SK-N-SH (cell line): ENCODE results near the gene KRTAP3-3. TPM values are rescaled to one million over a fixed set of nuclear protein-coding genes. Genes with fewer than 3 reads are reported as not detected.

Experiments
- CTCF ChIA-PET: fragments of 300-600, 350-600 bp; formaldehyde crosslinking; extraction: SDS; loops from one replicate; lab custom pipeline; 2021; lab: Yijun Ruan, JAX
- POLR2A ChIA-PET: fragments of 350-600 bp; sonication (Branson Sonifier 250); formaldehyde crosslinking; extraction: SDS; loops from one replicate; lab custom pipeline; 2020; ENCODE audit warnings: antibody characterized with exemption, inconsistent platforms; lab: Yijun Ruan, JAX
- DNase-seq: peaks from one replicate; pipeline ENCODE4 v3.0.0; 2012
- H2AFZ ChIP-seq: fragments of 200-600 bp; sonication (generic); 2 replicates; pipeline ENCODE4 v1.8.1; 2016; ENCODE audit warnings: antibody characterized with exemption, mild to moderate bottlenecking, low read depth
- H3F3A ChIP-seq: fragments of 200-600 bp; sonication (generic); replicated peaks from 2 replicates; pipeline ENCODE3; 2016; ENCODE audit warnings: antibody characterized with exemption, mild to moderate bottlenecking; ENCODE audit not compliant: insufficient read depth
- H3K27ac ChIP-seq, 2 experiments: fragments of 200-500 bp in 1 of 2; fragments of 200-600 bp in 1 of 2; sonication (Bioruptor generic) in 1 of 2; sonication (generic), shearing (Covaris generic) in 1 of 2; 2 replicates each; pipeline versions ENCODE4 v1.5.1 to v1.6.1; 2014 to 2016; ENCODE audit warnings: low read depth in 2 of 2, inconsistent platforms in 1 of 2, low read length in 1 of 2, mild to moderate bottlenecking in 1 of 2, mixed read lengths in 1 of 2
- H3K27me3 ChIP-seq: fragments of 200-600 bp; sonication (generic), shearing (Covaris generic); 2 replicates; pipeline ENCODE4 v1.6.1; 2016; ENCODE audit warnings: mixed run types; ENCODE audit not compliant: insufficient read depth
- H3K36me3 ChIP-seq, 2 experiments: fragments of 200-500 bp in 1 of 2; fragments of 200-600 bp in 1 of 2; sonication (Bioruptor generic) in 1 of 2; sonication (generic) in 1 of 2; replicated peaks in 1 of 2; 2 replicates each; pipeline versions ENCODE3 to v1.5.1; 2014 to 2016; ENCODE audit warnings: low read length in 1 of 2, mild to moderate bottlenecking in 1 of 2; ENCODE audit not compliant: insufficient read depth in 2 of 2, control insufficient read depth in 1 of 2
- H3K4me1 ChIP-seq, 2 experiments: fragments of 200-500 bp in 1 of 2; fragments of 200-600 bp in 1 of 2; sonication (Bioruptor generic) in 1 of 2; sonication (generic), shearing (Covaris generic) in 1 of 2; 2 replicates each; pipeline versions ENCODE4 v1.5.1 to v1.6.1; 2014 to 2016; ENCODE audit warnings: low read depth in 1 of 2, low read length in 1 of 2, mixed run types in 1 of 2; ENCODE audit not compliant: insufficient read depth in 2 of 2, control insufficient read depth in 1 of 2
- H3K4me2 ChIP-seq: fragments of 200-600 bp; sonication (generic), shearing (Covaris generic); 2 replicates; pipeline ENCODE4 v1.6.1; 2017; ENCODE audit warnings: mixed run types
- H3K4me3 ChIP-seq, 2 experiments: fragments of 200-500 bp in 1 of 2; fragments of 200-600 bp in 1 of 2; sonication (Bioruptor generic) in 1 of 2; sonication (generic), shearing (Covaris generic) in 1 of 2; 2 replicates each; pipeline versions ENCODE4 v1.5.1 to v1.8.1; 2014 to 2016; ENCODE audit warnings: low read depth in 2 of 2, inconsistent platforms in 1 of 2, low read length in 1 of 2, mild to moderate bottlenecking in 1 of 2, mixed read lengths in 1 of 2, moderate library complexity in 1 of 2
- H3K79me2 ChIP-seq: fragments of 200-600 bp; sonication (generic); 2 replicates; pipeline ENCODE4 v1.8.1; 2017; ENCODE audit warnings: mild to moderate bottlenecking; ENCODE audit not compliant: insufficient read depth
- H3K9ac ChIP-seq: fragments of 200-600 bp; sonication (generic); 2 replicates; pipeline ENCODE4 v1.6.1; 2017; ENCODE audit warnings: mixed run types
- H3K9me2 ChIP-seq: fragments of 200-600 bp; sonication (generic); 2 replicates; pipeline ENCODE4 v1.6.1; 2017; ENCODE audit warnings: mixed run types
- H3K9me3 ChIP-seq: fragments of 200-600 bp; sonication (generic); 2 replicates; pipeline ENCODE4 v1.6.1; 2017; ENCODE audit warnings: mixed run types, mild to moderate bottlenecking, moderate library complexity
- H4K20me1 ChIP-seq: fragments of 200-600 bp; sonication (generic); 2 replicates; pipeline ENCODE4 v1.6.1; 2017; ENCODE audit warnings: mild to moderate bottlenecking, mixed run types; ENCODE audit not compliant: insufficient read depth
- CHD2 ChIP-seq: fragments of 150-350 bp; IDR thresholded peaks from 2 replicates; pipeline ENCODE4 v1.6.1; 2018; ENCODE audit warnings: low read length; ENCODE audit not compliant: partially characterized antibody
- ELF1 ChIP-seq: IDR thresholded peaks from 2 replicates; pipeline ENCODE4 v1.4.0; 2012
- EP300 ChIP-seq, 2 experiments: IDR thresholded peaks; 2 replicates each; pipeline versions ENCODE4 v1.4.0 to v1.6.1; 2012; ENCODE audit warnings: borderline replicate concordance in 1 of 2, low read depth in 1 of 2, low read length in 1 of 2
- EZH2phosphoT487 ChIP-seq: fragments of 200-600 bp; sonication (generic); IDR thresholded peaks from 2 replicates; pipeline ENCODE4 v1.6.1; 2017; ENCODE audit warnings: low read depth, mixed run types, mild to moderate bottlenecking, antibody characterized with exemption, moderate library complexity, borderline replicate concordance
- FOXJ3 ChIP-seq: sonication (generic); formaldehyde crosslinking; IDR thresholded peaks from 2 replicates; pipeline ENCODE4 v1.5.1; 2020; ENCODE audit warnings: mild to moderate bottlenecking, missing genetic modification reagents
- FOXM1 ChIP-seq: IDR thresholded peaks from 2 replicates; pipeline ENCODE4 v1.4.0; 2012; ENCODE audit warnings: low read depth, mild to moderate bottlenecking
- GABPA ChIP-seq: IDR thresholded peaks from 2 replicates; pipeline ENCODE4 v1.4.0; 2012; ENCODE audit warnings: low read depth, mild to moderate bottlenecking
- NFIC ChIP-seq: IDR thresholded peaks from 2 replicates; pipeline ENCODE4 v1.4.0; 2012; ENCODE audit warnings: borderline replicate concordance
- NRF1 ChIP-seq: IDR thresholded peaks from 2 replicates; pipeline ENCODE4 v1.6.1; 2012; ENCODE audit warnings: low read depth, mild to moderate bottlenecking, low read length
- POLR2AphosphoS5 ChIP-seq: IDR thresholded peaks from 2 replicates; pipeline ENCODE4 v1.6.1; 2012; ENCODE audit warnings: low read depth, low read length
- RFX5 ChIP-seq: IDR thresholded peaks from 2 replicates; pipeline ENCODE4 v1.6.1; 2012; ENCODE audit warnings: mild to moderate bottlenecking, improper control_type of control experiment, low read length
- TAF1 ChIP-seq: IDR thresholded peaks from 2 replicates; pipeline ENCODE4 v1.6.1; 2012; ENCODE audit warnings: low read depth, mild to moderate bottlenecking, low read length, moderate library complexity, borderline replicate concordance
- TCF12 ChIP-seq: IDR thresholded peaks from 2 replicates; pipeline ENCODE4 v1.4.0; 2012
- WGBS: methylation state at CpG from one replicate; pipeline ENCODE4 v1.1.6; 2017; ENCODE audit warnings: low lambda C conversion rate; 5-methylcytosine and 5-hydroxymethylcytosine counted together
- polyA plus RNA-seq, 3 experiments: library from polyadenylated mRNA; depleted of rRNA; stranded (reverse); fragments of >200 nt; gene quantifications; 2 replicates each; pipeline ENCODE4 v1.2.3, GENCODE V29; 2012
- TF ChIP-seq, protein P1 (sequence below): fragments of 200-600 bp; sonication (generic); IDR thresholded peaks from 2 replicates; pipeline ENCODE4 v1.6.1; 2017; ENCODE audit warnings: antibody characterized with exemption, mild to moderate bottlenecking, moderate library complexity
- TF ChIP-seq, protein P2 (sequence below): IDR thresholded peaks from 2 replicates; pipeline ENCODE4 v1.4.0; 2012; ENCODE audit warnings: low read depth
- TF ChIP-seq, protein P3 (sequence below): fragments of 150-350 bp; IDR thresholded peaks from 2 replicates; pipeline ENCODE4 v1.6.1; 2017; ENCODE audit warnings: antibody characterized with exemption, low read length, low read depth, borderline replicate concordance
- TF ChIP-seq, protein P4 (sequence below): IDR thresholded peaks from 2 replicates; pipeline ENCODE4 v1.4.0; 2012; ENCODE audit warnings: low read depth, borderline replicate concordance

Gene KRTAP3-3
- polyA plus RNA-seq, 1 of the 3 experiments (the other 2 are of a cell fraction), result not detected

DNA sequence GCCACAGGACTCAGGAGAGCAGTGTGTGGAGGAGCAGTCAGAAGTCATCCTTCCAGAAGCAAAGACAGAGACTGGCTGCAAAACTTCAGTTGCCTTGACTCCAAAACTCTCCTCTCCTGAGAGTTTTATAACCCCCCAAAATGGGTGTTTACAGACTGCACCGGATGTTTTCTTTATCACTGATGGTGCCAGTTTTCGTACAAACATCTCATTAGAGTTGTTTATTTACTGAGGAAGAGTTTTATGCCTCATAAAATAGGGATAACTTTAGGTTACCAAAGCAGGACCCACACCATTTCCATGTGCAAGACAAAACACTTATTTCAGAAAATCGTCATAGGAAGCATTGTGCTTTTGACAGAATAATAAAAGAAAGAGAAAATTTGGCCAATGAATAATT, 9.7 kb downstream of the KRTAP3-3 start, which contains the start of gene KRT40:
KRT40 (minus strand) TSS at position 101 of the 400 bp plus-strand sequence; CDS start at position 48, 53 bp downstream.
- POLR2A ChIA-PET, result no interaction called here

More for the DNA sequence above, 9.7 kb downstream of the KRTAP3-3 start, which contains the start of gene KRT40:
- Histone ChIP-seq H3K4me1 (no peaks in the 10 kb centered on the region; a peak in 1 of 4 replicates), H3K4me3 (no peak within 1 kb of the TSS), H2AFZ (no peak within 1 kb of the TSS), H3K79me2 (no peaks in the 10 kb centered on the region), H3K27ac (no peak within 1 kb of the TSS), H3K9me2 (no peaks in the 10 kb centered on the region; the same call in 1 of the 2 replicates), H4K20me1 (no peaks in the 10 kb centered on the region), H3K4me2 (no peak within 1 kb of the TSS), H3F3A (no peaks in the 10 kb centered on the region), H3K27me3 (peaks cover 50% of the 10 kb centered on the region; the same call in 1 of the 2 replicates), H3K9ac (no peak within 1 kb of the TSS), H3K9me3 (no peaks in the 10 kb centered on the region), H3K36me3 (no peaks in the 10 kb centered on the region)
- 12% methylated on average over 3 of the region's 3 CpGs for WGBS
- CTCF ChIA-PET, result interaction anchor here (1.1 to 1.4 kb wide), 2 partner anchors 21 to 564 kb away, joined by 4 read pairs; no protein-coding TSS in a partner anchor
- TF ChIP-seq EZH2phosphoT487 (no peak), NFIC (no peak), FOXJ3 (CRISPR knock-in tag) (no peak), GABPA (no peak), NRF1 (no peak), RFX5 (no peak), CHD2 (no peak), POLR2AphosphoS5 (no peak), ELF1 (no peak), TAF1 (no peak), EP300 (IDR thresholded peaks at IDR 0.05; ENCODE audit: borderline replicate concordance in 1 of 2, low read depth in 1 of 2, low read length in 1 of 2) (no peak), FOXM1 (no peak), TCF12 (no peak)
- TF ChIP-seq, protein P1, sequence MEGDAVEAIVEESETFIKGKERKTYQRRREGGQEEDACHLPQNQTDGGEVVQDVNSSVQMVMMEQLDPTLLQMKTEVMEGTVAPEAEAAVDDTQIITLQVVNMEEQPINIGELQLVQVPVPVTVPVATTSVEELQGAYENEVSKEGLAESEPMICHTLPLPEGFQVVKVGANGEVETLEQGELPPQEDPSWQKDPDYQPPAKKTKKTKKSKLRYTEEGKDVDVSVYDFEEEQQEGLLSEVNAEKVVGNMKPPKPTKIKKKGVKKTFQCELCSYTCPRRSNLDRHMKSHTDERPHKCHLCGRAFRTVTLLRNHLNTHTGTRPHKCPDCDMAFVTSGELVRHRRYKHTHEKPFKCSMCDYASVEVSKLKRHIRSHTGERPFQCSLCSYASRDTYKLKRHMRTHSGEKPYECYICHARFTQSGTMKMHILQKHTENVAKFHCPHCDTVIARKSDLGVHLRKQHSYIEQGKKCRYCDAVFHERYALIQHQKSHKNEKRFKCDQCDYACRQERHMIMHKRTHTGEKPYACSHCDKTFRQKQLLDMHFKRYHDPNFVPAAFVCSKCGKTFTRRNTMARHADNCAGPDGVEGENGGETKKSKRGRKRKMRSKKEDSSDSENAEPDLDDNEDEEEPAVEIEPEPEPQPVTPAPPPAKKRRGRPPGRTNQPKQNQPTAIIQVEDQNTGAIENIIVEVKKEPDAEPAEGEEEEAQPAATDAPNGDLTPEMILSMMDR, result no peak
- TF ChIP-seq, protein P2, sequence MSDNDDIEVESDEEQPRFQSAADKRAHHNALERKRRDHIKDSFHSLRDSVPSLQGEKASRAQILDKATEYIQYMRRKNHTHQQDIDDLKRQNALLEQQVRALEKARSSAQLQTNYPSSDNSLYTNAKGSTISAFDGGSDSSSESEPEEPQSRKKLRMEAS, result no peak
- TF ChIP-seq, protein P3, sequence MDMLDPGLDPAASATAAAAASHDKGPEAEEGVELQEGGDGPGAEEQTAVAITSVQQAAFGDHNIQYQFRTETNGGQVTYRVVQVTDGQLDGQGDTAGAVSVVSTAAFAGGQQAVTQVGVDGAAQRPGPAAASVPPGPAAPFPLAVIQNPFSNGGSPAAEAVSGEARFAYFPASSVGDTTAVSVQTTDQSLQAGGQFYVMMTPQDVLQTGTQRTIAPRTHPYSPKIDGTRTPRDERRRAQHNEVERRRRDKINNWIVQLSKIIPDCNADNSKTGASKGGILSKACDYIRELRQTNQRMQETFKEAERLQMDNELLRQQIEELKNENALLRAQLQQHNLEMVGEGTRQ, result no peak
- TF ChIP-seq, protein P4, sequence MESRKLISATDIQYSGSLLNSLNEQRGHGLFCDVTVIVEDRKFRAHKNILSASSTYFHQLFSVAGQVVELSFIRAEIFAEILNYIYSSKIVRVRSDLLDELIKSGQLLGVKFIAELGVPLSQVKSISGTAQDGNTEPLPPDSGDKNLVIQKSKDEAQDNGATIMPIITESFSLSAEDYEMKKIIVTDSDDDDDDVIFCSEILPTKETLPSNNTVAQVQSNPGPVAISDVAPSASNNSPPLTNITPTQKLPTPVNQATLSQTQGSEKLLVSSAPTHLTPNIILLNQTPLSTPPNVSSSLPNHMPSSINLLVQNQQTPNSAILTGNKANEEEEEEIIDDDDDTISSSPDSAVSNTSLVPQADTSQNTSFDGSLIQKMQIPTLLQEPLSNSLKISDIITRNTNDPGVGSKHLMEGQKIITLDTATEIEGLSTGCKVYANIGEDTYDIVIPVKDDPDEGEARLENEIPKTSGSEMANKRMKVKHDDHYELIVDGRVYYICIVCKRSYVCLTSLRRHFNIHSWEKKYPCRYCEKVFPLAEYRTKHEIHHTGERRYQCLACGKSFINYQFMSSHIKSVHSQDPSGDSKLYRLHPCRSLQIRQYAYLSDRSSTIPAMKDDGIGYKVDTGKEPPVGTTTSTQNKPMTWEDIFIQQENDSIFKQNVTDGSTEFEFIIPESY, result no peak
- DNase-seq, result no peak
